ENCODE data around the gene MRPL37.

MRPL37 gene

DNA sequence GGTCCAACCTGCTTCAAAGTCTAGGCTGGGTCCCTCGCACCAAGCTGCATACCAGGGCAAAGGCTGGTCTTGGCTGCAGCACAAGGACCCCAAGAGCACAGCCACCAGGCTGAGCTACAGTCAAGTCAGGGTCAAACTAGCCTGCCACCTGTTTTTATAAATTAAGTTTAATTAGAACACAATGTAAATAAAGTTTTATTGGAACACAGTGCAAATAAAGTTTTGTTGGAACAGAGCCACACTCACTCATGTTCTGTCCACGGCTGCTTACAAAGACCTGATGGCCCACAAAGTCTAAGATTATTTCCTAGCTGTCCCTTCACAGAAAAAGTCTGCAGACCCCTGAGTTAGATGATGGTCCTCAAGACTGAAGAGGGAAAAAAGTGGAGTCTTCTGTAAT, 66.2 kb downstream of the MRPL37 start:
- no peak for DNase-seq

DNA sequence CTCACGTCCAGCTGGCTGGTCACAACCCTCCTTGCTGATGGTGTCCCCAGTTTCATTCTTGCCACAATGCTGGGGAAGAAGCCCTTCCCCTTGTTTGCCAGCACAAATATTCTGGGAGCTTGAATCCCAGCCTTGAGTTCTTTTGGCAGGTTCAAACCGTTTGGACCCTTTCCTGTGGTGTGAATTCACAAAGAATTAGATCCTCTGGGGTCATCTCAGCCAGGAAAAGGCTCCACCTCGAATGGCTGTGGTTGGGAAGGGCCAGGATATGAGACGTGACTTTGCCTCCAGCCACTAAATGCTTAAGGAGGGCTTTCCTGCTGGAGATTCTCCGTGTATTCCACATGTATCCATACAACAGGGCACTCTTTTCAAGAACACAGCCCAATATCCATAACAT, 66.9 kb downstream of the MRPL37 start:
- DNase-seq: no peak
